H1 (cell line): ENCODE measurements around the gene ACP6. TPM values are rescaled to one million over a fixed set of nuclear protein-coding genes. Genes with fewer than 3 reads are reported as not detected.

Experiments
- CTCF ChIA-PET: fragments of 300-600 bp; sonication (Branson Sonifier 250); formaldehyde crosslinking; loops from one replicate; lab custom pipeline; 2021; ENCODE audit not compliant: partially characterized antibody; lab: Charles Lee
- POLR2A ChIA-PET: fragments of 300-600 bp; sonication (Branson Sonifier 250); formaldehyde crosslinking; loops from one replicate; lab custom pipeline; 2021; ENCODE audit warnings: inconsistent platforms; ENCODE audit not compliant: partially characterized antibody; lab: Charles Lee
- DNase-seq, 2 experiments: peaks; one replicate each; pipeline versions ENCODE4 v3.0.0 to v3.0.0-alpha.2; 2010 to 2022; ENCODE audit warnings: low spot score in 2 of 2, low read depth in 1 of 2, mixed read lengths in 1 of 2
- FAIRE-seq: peaks from 2 replicates; lab custom pipeline; 2011; peaks lifted over from hg19 to GRCh38; lab: Jason Lieb, UNC
- H2AFZ ChIP-seq: 2 replicates; pipeline ENCODE4 v1.8.1; 2012; ENCODE audit warnings: low read length, inconsistent platforms
- H2AK5ac ChIP-seq: 2 replicates; pipeline ENCODE4 v1.6.1; 2013; ENCODE audit warnings: low read depth, low read length
- H2BK120ac ChIP-seq: replicated peaks from 2 replicates; pipeline ENCODE3; 2013; ENCODE audit warnings: low read depth, low read length, inconsistent platforms
- H2BK12ac ChIP-seq: 2 replicates; pipeline ENCODE4 v1.6.1; 2013; ENCODE audit warnings: low read depth, low read length
- H2BK15ac ChIP-seq: 2 replicates; pipeline ENCODE4 v1.6.1; 2013; ENCODE audit warnings: low read length
- H2BK20ac ChIP-seq: 2 replicates; pipeline ENCODE4 v1.6.1; 2013; ENCODE audit warnings: low read length
- H2BK5ac ChIP-seq: 2 replicates; pipeline ENCODE4 v1.6.1; 2013; ENCODE audit warnings: low read depth, low read length
- H3K14ac ChIP-seq: 2 replicates; pipeline ENCODE4 v1.6.1; 2013; ENCODE audit warnings: inconsistent platforms; ENCODE audit not compliant: insufficient read length
- H3K18ac ChIP-seq: 2 replicates; pipeline ENCODE4 v1.6.1; 2013; ENCODE audit warnings: low read length; ENCODE audit errors: extremely low read depth
- H3K23ac ChIP-seq: 2 replicates; pipeline ENCODE4 v1.6.1; 2013; ENCODE audit warnings: inconsistent platforms; ENCODE audit not compliant: insufficient read length
- H3K23me2 ChIP-seq: 2 replicates; pipeline ENCODE4 v1.6.1; 2013; ENCODE audit warnings: low read depth, low read length
- H3K27ac ChIP-seq: 2 replicates; pipeline ENCODE4 v1.6.1; 2011; ENCODE audit warnings: low read depth, low read length, inconsistent platforms
- H3K27me3 ChIP-seq, 4 experiments: replicated peaks in 1 of 4; 1 replicate in 1 of 4; 2 replicates in 3 of 4; pipeline versions ENCODE4 v1.6.1 to v1.8.1; 2011 to 2013; ENCODE audit warnings: low read length in 3 of 4, mild to moderate bottlenecking in 3 of 4, inconsistent platforms in 2 of 4, mixed read lengths in 2 of 4, moderate library complexity in 1 of 4; ENCODE audit not compliant: control insufficient read depth in 3 of 4, insufficient read depth in 3 of 4; ENCODE audit errors: extremely low read depth in 1 of 4
- H3K36me3 ChIP-seq, 4 experiments: 2 replicates each; pipeline versions ENCODE4 v1.6.1 to v1.8.1; 2011 to 2013; ENCODE audit warnings: mild to moderate bottlenecking in 4 of 4, low read length in 3 of 4, moderate library complexity in 2 of 4, control low read depth in 1 of 4, inconsistent platforms in 1 of 4; ENCODE audit not compliant: insufficient read depth in 4 of 4, control insufficient read depth in 2 of 4
- H3K4ac ChIP-seq: replicated peaks from 2 replicates; pipeline ENCODE3; 2013; ENCODE audit warnings: low read length, low read depth, mixed read lengths, inconsistent platforms; ENCODE audit not compliant: insufficient read length
- H3K4me1 ChIP-seq, 4 experiments: replicated peaks in 1 of 4; 1 replicate in 1 of 4; 2 replicates in 3 of 4; pipeline versions ENCODE4 v1.6.1 to v1.8.1; 2011 to 2013; ENCODE audit warnings: low read length in 3 of 4, inconsistent platforms in 2 of 4, mixed read lengths in 1 of 4; ENCODE audit not compliant: insufficient read depth in 4 of 4, control insufficient read depth in 3 of 4
- H3K4me2 ChIP-seq, 2 experiments: 2 replicates each; pipeline versions ENCODE4 v1.6.1 to v1.8.1; 2011 to 2013; ENCODE audit warnings: low read depth in 2 of 2, low read length in 2 of 2, control low read depth in 1 of 2, inconsistent platforms in 1 of 2, mild to moderate bottlenecking in 1 of 2; ENCODE audit not compliant: insufficient read depth in 1 of 2
- H3K4me3 ChIP-seq, 4 experiments: fragments of 200-600, 300-600 bp in 1 of 4; sonication (generic), shearing (Covaris generic), sonication (Bioruptor Twin) in 1 of 4; 2 replicates each; pipeline versions ENCODE4 v1.5.1 to v1.8.1; 2011 to 2016; ENCODE audit warnings: low read length in 4 of 4, low read depth in 3 of 4, control low read depth in 2 of 4, inconsistent platforms in 2 of 4, mild to moderate bottlenecking in 2 of 4, mixed read lengths in 1 of 4, moderate library complexity in 1 of 4; ENCODE audit not compliant: insufficient read depth in 2 of 4; ENCODE audit errors: extremely low read depth in 1 of 4
- H3K56ac ChIP-seq: replicated peaks from 2 replicates; pipeline ENCODE3; 2013; ENCODE audit warnings: low read depth, mild to moderate bottlenecking, mixed read lengths, low read length, inconsistent platforms; ENCODE audit not compliant: insufficient read length
- H3K79me1 ChIP-seq: 2 replicates; pipeline ENCODE4 v1.6.1; 2013; ENCODE audit warnings: low read depth, low read length, control low read depth
- H3K79me2 ChIP-seq, 2 experiments: 2 replicates each; pipeline versions ENCODE4 v1.6.1 to v1.8.1; 2012 to 2013; ENCODE audit warnings: low read length in 2 of 2, mild to moderate bottlenecking in 2 of 2, inconsistent platforms in 1 of 2; ENCODE audit not compliant: insufficient read depth in 2 of 2, control insufficient read depth in 1 of 2
- H3K9ac ChIP-seq, 4 experiments: replicated peaks in 1 of 4; 1 replicate in 1 of 4; 2 replicates in 3 of 4; pipeline versions ENCODE4 v1.6.1 to v1.8.1; 2011 to 2013; ENCODE audit warnings: low read depth in 3 of 4, low read length in 3 of 4, control low read depth in 2 of 4, mild to moderate bottlenecking in 2 of 4, moderate library complexity in 2 of 4, inconsistent platforms in 1 of 4; ENCODE audit errors: extremely low read depth in 1 of 4
- H3K9me3 ChIP-seq, 2 experiments: 2 replicates each; pipeline versions ENCODE4 v1.6.1 to v1.8.1; 2012 to 2013; ENCODE audit warnings: mild to moderate bottlenecking in 2 of 2, moderate library complexity in 2 of 2, control low read depth in 1 of 2, inconsistent platforms in 1 of 2, low read depth in 1 of 2, low read length in 1 of 2, mixed read lengths in 1 of 2; ENCODE audit not compliant: insufficient read depth in 2 of 2
- H4K20me1 ChIP-seq, 2 experiments: replicated peaks in 1 of 2; 2 replicates each; pipeline versions ENCODE3 to v1.8.1; 2011 to 2013; ENCODE audit warnings: inconsistent platforms in 2 of 2, low read length in 2 of 2, mild to moderate bottlenecking in 1 of 2; ENCODE audit not compliant: insufficient read depth in 2 of 2, control insufficient read depth in 1 of 2
- H4K5ac ChIP-seq: 2 replicates; pipeline ENCODE4 v1.6.1; 2013; ENCODE audit warnings: low read length, low read depth, mixed read lengths, inconsistent platforms; ENCODE audit not compliant: insufficient read length
- H4K8ac ChIP-seq: 2 replicates; pipeline ENCODE4 v1.8.0; 2013; ENCODE audit warnings: mild to moderate bottlenecking, moderate library complexity, low read length, inconsistent platforms; ENCODE audit not compliant: insufficient read depth; ENCODE audit errors: extremely low read depth
- H4K91ac ChIP-seq: replicated peaks from 2 replicates; pipeline ENCODE3; 2013; ENCODE audit warnings: low read length, mixed read lengths, inconsistent platforms; ENCODE audit not compliant: insufficient read length
- ASH2L ChIP-seq: fragments of 200-600, 300-600 bp; sonication (generic); IDR thresholded peaks from one replicate; pipeline ENCODE4 v1.7.1; 2017; ENCODE audit warnings: low read length
- BRCA1 ChIP-seq: IDR thresholded peaks from 2 replicates; pipeline ENCODE4 v1.6.1; 2012; ENCODE audit warnings: low read depth, low read length, improper control_type of control experiment
- KDM1A ChIP-seq: fragments of 200-600, 300-600 bp; sonication (generic); IDR thresholded peaks from 2 replicates; pipeline ENCODE4 v1.7.1; 2016; ENCODE audit warnings: mild to moderate bottlenecking, low read length, borderline replicate concordance
- KDM4A ChIP-seq: IDR thresholded peaks from one replicate; pipeline ENCODE4 v1.7.1; 2012; ENCODE audit warnings: low read depth, mild to moderate bottlenecking, moderate library complexity, low read length, inconsistent platforms; ENCODE audit not compliant: severe bottlenecking
- NANOG ChIP-seq: IDR thresholded peaks from 2 replicates; pipeline ENCODE4 v1.6.1; 2011; ENCODE audit warnings: low read length, low read depth, mild to moderate bottlenecking, inconsistent platforms; ENCODE audit not compliant: insufficient read depth, poor library complexity, severe bottlenecking
- POU5F1 ChIP-seq: IDR thresholded peaks from 2 replicates; pipeline ENCODE4 v1.6.1; 2011; ENCODE audit warnings: low read depth, mild to moderate bottlenecking, low read length, moderate library complexity
- RFX5 ChIP-seq: IDR thresholded peaks from 2 replicates; pipeline ENCODE4 v1.6.1; 2011; ENCODE audit warnings: low read depth, low read length, improper control_type of control experiment, borderline replicate concordance
- SP1 ChIP-seq: IDR thresholded peaks from 2 replicates; pipeline ENCODE4 v1.6.1; 2011; ENCODE audit warnings: low read depth, low read length
- WGBS, 2 experiments: shearing (Covaris generic) in 1 of 2; methylation state at CpG; one replicate each; pipeline versions ENCODE4 v1.1.6 to v1.1.7; 2013 to 2015; ENCODE audit warnings: low lambda C conversion rate in 2 of 2, mixed read lengths in 2 of 2, inconsistent platforms in 1 of 2, low coverage in 1 of 2, missing lambda C conversion rate in 1 of 2; ENCODE audit not compliant: insufficient replicate concordance in 2 of 2, insufficient coverage in 1 of 2, insufficient read length in 1 of 2; ENCODE audit errors: extremely low coverage in 1 of 2, missing lambda C conversion rate in 1 of 2; 5-methylcytosine and 5-hydroxymethylcytosine counted together
- polyA plus RNA-seq, 7 experiments: library from polyadenylated mRNA; depleted of rRNA in 3 of 7; stranded (reverse) in 5 of 7; unstranded in 2 of 7; fragments of >200 nt in 5 of 7; fragments of 200-250 nt in 2 of 7; gene quantifications; 1 replicate in 5 of 7; 2 replicates in 1 of 7; 4 replicates in 1 of 7; pipeline versions ENCODE4 v1.2.1 to v1.2.3, GENCODE V29; 2011 to 2013; ENCODE audit warnings: missing spikeins in 2 of 7, mixed read lengths in 2 of 7
- total RNA-seq: library from RNA; stranded (reverse); fragmentation: NEBNext Ultra II Directional; extraction: Animal tissue kit (Norgen Biotek cat#: 25700); gene quantifications from 2 replicates; pipeline ENCODE4 v1.2.1, GENCODE V29; 2021

The ACP6 gene
- total and polyA plus RNA-seq, 2 of the 8 experiments (the other 6 are each of a cell fraction or from before 2014, with no cell fraction given), result 11.4 to 17.7 TPM

- Histone ChIP-seq H2AFZ (no peak overlapping the region), H4K20me1 (peaks cover 4 to 6% of the 10 kb centered on the region in 2 experiments), H3K56ac (no peak overlapping the region), H3K9ac (no peak overlapping the region), H3K14ac (no peak overlapping the region), H2BK15ac (no peak overlapping the region), H2BK5ac (no peak overlapping the region), H2AK5ac (no peak overlapping the region), H3K23me2 (peaks cover 2% of the 10 kb centered on the region; the same call in 1 of the 2 replicates), H2BK12ac (no peak overlapping the region), H3K79me2 (peaks cover 4 to 43% of the 10 kb centered on the region in 2 experiments), H4K8ac (no peak overlapping the region), H3K27ac (no peak overlapping the region), H4K5ac (no peak overlapping the region), H3K4me2 (no peak overlapping the region), H3K9me3 (no peaks in the 10 kb centered on the region), H3K27me3 (no peaks in the 10 kb centered on the region), H3K4ac (no peak overlapping the region), H4K91ac (no peak overlapping the region), H3K18ac (no peak overlapping the region), H3K4me3 (no peak overlapping the region), H3K79me1 (no peaks in the 10 kb centered on the region; the same call in none of the 2 replicates), H3K36me3 (peaks cover 3 to 28% (median 12%) of the 10 kb centered on the region in 4 experiments; a peak in 5 of 8 replicates), H3K23ac (no peak overlapping the region), H2BK120ac (no peak overlapping the region), H3K4me1 (peaks cover 0 to 7% (median 2%) of the 10 kb centered on the region in 4 experiments; a peak in 4 of 7 replicates), H2BK20ac (no peak overlapping the region)
- CTCF ChIA-PET, result interaction anchor here (0.6 to 1.2 kb wide), 2 partner anchors 19 to 109 kb away, joined by 3 to 6 read pairs; no protein-coding TSS in a partner anchor
- TF ChIP-seq ASH2L (no peak), POU5F1 (no peak), NANOG (no peak), BRCA1 (no peak), KDM1A (no peak), RFX5 (no peak), SP1 (no peak), KDM4A (no peak)
- 94% methylated on average over 2 of the region's 2 CpGs; no CpG with 5 or more reads in 1 of the 2 experiments for WGBS, 2 experiments
- POLR2A ChIA-PET, result interaction anchor here (1.2 kb wide), 1 partner anchor 18 kb away, joined by 3 read pairs; no protein-coding TSS in a partner anchor
- no peak for DNase-seq
- FAIRE-seq, result no peak
Observed at GRCh38 chr1:147605591-147605990, 64.7 kb downstream of the ACP6 start.
